HG03025 (cell line): Measurements from ENCODE around the gene TMEM271.

Experiments
- ATAC-seq: cut with Tn5 transposase; IDR thresholded peaks from one replicate; pipeline ENCODE4 v1.9.1; 2021; ENCODE audit warnings: mild to moderate bottlenecking, moderate library complexity; ENCODE audit not compliant: unreplicated experiment, low FRiP score

The TMEM271 gene, protein sequence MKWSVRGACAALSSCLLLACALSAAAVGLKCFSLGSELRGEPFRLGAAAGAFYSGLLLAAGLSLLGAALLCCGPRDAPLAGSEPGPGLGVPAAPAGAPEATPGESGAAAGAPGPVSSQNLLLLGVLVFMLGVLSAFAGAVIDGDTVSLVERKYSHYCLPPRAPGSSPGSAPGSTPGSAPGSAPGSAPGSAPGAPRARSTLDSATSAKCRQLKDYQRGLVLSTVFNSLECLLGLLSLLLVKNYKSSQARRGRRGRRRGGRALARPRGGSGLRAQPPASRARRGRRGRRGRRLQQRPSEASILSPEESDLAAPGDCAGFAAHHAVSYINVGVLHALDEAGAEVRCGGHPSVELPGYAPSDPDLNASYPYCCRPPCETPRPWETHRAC

GRCh38 chr4:576245-576821 lies at the start of gene TMEM271:
TMEM271 (minus strand) TSS chr4:576295; CDS start chr4:576062, 233 bp downstream.
- no peak for ATAC-seq

DNA sequence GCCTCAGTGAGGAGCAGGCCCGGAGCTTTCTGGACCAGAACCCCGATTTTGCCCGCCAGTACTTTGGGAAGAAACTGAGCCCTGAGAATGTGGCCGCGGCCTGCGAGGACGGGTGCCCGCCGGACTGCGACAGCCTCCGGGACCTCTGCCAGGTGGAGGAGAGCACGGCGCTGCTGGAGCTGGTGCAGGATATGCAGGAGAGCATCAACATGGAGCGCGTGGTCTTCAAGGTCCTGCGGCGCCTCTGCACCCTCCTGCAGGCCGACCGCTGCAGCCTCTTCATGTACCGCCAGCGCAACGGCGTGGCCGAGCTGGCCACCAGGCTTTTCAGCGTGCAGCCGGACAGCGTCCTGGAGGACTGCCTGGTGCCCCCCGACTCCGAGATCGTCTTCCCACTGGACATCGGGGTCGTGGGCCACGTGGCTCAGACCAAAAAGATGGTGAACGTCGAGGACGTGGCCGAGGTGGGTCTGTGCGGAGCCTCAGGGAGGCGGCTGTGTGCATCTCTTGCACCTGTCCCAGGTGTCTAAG lies 49.6 kb upstream of the TMEM271 start:
- no peak for ATAC-seq

DNA sequence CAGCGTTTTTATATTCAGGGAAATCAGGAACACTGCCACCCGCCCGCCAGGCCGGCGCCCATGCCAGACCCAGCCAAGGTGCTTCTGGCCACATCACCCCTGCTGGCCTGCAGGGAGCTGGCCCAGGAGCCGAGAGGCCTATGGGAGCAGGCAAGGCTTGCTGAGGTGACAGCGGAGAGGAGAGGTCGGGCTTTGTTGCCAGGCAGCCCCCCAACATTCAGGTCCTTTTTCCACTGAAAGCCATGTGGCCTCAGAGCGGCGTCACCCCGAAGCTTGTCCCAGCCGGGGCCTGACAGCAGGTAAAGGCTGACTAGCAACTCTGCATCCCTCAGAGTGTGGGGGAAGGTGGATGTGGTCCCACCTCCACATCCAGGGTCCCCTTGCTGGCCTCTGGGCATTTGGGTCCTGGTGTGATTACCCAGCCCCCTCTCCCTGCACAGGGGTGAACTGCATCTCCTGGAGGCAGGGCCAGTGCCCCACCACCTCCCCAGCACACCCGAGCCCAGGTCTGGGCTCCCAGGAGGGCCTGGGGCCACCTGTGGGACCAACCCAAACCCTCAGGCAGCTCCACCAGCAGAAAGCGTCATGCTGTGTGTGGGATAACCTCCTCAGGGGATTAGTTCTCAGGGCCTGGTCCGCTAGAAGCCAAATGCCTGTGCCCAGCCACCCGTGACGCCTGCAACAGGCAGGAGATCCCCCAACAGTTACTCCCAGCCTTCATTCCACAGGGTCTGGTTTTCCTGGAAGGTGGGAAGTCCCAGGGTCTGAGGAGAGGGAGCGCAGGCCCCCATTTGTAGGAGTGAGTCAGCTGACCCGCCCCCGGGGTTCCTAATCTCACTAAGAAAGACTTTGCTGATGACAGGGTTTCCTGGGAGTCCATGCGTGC lies 48.9 kb upstream of the TMEM271 start, which contains the start of gene PDE6B:
TSS of gene PDE6B (plus strand) at position 869 of the 886 bp plus-strand sequence. CDS start 54 bp downstream, outside the sequence.
- no peak for ATAC-seq

DNA sequence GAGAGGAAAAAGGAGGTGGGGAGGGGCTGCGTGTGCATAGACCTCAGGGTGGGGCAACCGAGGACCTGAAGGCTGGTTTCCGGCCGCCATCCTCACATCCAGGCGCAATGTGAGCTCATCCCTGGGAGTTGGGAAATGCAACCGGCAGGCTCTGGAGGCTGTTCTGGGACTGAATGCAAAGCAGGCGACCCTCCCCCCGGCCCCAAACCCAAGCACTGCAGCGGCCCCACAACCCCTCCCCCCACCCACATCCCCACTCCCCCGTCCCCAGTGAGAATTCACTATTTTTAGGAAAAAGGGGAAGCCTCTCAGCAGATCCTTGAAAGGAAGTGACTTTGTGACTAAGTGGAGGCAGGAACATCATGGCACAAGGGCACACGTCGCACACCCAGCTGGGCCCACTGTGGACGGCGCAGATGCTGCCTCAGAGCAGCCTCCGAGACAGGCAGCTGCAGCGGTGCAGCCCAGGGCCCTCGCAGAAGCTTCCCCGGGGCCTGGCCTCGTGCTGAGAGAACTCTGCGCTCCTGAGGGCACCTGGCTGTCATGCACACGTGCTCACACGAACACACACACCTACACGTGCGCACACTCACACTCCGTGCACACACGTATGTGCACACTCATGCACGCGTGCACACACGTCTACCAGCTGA lies 47.9 kb upstream of the TMEM271 start:
- ATAC-seq = no peak

GRCh38 chr4:622996-623913 lies 47.2 kb upstream of the TMEM271 start:
- no peak for ATAC-seq

DNA sequence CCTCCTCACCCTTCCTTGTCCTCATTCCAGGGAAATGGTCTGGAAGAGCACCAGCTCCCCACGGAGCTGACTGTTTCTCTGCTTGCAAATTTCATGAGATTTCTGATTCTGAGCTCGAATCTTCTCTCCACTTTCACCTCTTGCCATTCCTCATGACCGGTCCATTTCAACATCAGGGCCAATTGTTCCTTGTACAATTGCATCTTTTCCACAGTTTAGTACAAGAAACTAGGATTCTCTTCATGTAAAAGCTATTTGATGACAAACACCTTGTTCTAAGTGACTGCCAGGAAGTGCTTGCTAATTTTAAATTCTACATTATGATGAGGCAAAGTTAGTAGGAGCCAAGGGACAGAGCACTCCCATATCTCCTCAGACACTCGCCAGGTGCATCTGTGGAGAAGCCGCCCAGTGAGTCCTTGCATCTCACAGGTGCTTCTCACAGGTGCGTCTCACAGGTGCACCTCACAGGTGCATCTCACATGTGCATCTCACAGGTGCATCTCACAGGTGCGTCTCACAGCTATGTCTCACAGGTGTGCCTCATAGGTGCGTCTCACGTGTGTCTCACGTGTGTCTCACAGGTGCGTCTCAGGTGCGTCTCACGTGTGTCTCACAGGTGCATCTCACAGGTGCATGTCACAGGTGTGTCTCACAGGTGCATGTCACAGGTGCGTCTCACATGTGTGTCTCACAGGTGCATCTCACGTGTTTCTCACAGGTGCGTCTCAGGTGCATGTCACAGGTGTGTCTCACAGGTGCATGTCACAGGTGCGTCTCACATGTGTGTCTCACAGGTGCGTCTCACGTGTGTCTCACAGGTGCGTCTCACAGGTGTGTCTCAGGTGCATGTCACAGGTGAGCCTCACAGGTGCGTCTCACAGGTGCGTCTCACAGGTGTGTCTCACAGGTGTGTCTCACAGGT lies 46.2 kb upstream of the TMEM271 start:
- ATAC-seq = no peak

DNA sequence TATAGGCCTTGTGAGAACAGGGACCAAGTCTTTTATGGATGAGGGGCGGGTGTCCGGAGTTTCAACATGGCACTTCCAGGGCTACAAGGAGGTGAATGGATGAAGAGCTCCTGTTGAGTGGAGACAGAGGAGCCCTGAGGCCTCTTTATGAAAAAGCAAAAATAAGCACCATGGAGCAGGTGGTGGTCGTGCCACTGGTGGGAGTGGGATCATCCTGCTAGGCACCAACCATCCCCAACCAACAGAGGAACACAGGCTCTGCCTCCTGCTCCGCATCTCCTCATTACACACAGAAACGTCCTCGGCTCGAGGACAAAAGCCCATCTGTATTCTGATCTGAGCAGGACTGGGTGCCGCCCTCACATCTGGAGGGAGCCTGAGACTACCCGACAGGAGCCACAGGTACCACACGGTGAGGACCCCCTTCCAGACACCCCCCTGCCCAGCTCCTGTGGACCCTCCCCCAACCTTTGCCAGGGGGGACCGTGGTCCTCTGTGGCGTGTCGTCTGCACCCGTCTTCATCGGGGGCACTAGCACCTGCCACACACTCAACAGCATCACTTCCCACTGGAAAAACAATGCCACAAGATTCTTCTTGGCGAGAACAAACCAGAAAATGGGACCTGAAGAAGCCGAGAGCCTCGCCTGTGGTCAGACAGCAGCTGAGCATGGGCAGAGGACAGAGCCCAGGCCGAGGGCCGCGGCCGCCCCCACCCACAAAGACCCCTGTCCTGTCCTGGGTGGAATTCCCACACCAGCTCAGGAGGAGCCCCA lies 45.4 kb upstream of the TMEM271 start:
- no peak for ATAC-seq

DNA sequence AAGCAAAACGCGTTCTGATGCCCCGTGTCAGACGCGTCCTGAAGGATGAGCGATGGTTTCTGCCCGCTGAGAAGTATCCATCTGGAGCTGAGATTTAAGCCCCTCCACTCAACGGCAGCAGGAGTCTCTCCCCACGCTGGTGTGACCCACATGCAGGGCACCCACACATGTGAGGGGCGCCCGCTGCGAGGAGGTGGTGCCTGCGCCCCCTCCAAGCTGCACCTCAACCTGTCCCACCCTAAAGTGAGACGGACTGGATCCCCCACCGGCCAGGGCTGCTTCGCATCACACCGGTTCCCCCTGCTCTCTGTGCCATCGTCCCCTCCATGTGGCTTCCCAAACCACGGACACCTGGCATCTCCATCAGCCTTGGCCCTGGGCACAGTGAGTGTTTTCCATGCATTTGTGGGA lies 44.8 kb upstream of the TMEM271 start:
- no peak for ATAC-seq

- no peak for ATAC-seq
These were observed 44.1 kb upstream of the TMEM271 start for GRCh38 chr4:620201-620600.

- ATAC-seq = no peak
These were observed 41.8 kb upstream of the TMEM271 start for GRCh38 chr4:617644-618641.

- no peak for ATAC-seq
These were observed 41.0 kb upstream of the TMEM271 start for GRCh38 chr4:616911-617643.

DNA sequence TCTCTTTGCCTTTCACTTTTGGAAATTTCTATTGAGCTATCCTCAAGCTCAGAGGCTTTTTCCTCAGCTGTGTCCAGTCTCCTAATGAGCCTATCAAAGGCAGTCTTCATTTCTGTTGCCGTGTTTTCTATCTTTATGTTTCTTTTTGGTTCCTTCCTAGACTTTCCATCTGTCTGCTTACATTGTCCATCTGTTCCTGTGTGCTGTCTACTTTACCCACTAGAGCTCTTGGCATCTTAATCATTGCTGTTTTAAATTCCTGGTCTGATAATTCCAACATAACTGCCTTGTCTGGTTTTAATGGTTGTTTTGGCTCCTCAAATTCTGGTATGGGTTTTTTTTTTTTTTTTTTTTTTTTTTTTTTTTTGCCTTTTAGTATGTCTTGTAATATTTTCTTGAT lies 40.0 kb upstream of the TMEM271 start:
- no peak for ATAC-seq

DNA sequence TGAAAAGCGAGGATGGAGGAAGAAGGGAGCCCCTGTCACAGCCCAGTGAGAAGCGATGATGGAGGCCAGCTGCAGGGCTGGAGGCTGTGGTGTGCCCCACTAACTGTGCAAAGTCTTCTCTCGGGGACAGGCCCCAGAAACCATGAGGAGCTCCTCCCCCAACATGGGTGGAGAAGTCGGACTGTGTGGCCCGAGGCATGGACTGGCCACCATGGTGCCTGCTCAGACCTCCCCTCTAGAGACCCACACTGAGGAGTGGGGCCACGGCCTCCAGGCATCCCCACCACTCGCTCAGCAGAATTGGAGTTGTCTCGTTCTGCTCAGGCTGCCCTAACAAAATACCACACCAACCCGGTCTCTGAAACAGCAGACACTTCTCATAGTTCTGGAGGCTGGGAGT lies 37.0 kb upstream of the TMEM271 start:
- no peak for ATAC-seq

DNA sequence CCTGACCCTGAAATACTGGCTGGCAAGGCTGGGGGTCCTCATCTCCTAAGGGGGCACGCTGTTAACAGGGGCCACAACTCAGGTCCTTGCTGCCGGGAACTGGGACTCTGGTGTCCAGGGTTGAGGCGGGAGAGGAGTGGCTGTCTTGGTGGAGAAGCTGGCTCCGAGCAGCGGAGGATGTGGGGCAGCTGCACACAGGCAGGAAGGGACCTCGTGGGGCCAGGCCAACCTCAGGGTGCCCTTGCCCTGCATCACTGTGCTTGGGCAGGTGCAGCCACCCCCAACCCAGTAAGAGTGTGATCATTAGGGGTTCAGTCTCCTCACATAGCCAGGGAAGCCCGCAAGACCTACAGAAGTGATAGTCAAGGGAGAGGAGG lies 36.6 kb upstream of the TMEM271 start:
- no peak for ATAC-seq

DNA sequence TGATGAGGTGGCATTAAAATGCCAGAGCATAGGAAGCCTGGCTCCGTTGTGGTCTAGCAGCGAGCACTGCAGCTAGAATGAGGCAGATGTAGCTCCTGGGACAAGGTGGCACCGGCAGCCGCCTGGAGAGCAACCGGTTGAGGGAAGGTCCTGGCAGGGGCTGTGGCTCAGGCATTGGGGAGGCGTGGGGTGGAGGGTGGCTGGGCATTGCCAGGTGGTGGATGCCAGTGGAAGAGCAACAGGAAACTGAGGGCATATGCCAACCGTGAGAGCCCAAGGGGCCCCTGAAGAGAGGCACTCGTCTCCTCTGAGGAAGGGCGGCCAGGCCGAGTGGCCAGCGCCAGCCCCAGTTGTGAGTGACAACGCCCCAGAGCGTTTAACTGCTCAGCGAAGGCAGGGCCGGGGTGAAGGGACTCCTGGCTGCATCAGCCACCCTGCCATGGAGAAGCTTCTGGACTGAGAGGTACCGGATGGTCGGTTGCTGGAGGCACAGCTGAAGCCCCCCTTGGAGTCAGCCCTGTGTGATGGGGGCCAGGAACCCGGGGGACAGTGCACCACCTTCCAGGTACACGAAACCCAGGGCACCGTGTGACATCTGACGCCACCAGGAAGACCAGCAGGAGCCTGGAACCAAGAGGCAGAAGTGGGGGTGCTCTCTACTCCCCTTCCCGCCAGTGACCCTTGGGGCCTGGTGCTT lies 36.1 kb upstream of the TMEM271 start:
- ATAC-seq = no peak
